ENCODE results near the gene PLAC9.
A peak's percentile ranks its signal among the peaks of the same experiment; 100 is the strongest.

The PLAC9 gene

GRCh38 chr10:80186364-80187012 lies 54.0 kb downstream of the PLAC9 start:
- DNase-seq, result peak in 1 of 2 donors; percentile 65

GRCh38 chr10:80187060-80187459 lies 54.5 kb downstream of the PLAC9 start:
- no peak for DNase-seq

GRCh38 chr10:80187465-80188409 lies 55.2 kb downstream of the PLAC9 start:
- peak; percentile 54 to 64 for DNase-seq

GRCh38 chr10:80188713-80189112 lies 56.2 kb downstream of the PLAC9 start:
- DNase-seq, result no peak

GRCh38 chr10:80191589-80192270 lies 59.2 kb downstream of the PLAC9 start:
- no peak for DNase-seq

- DNase-seq, result no peak
These were observed 60.0 kb downstream of the PLAC9 start for GRCh38 chr10:80192553-80192952.

- DNase-seq, result no peak
These were observed 62.0 kb downstream of the PLAC9 start for GRCh38 chr10:80194373-80195045.
